ENCODE results near the gene DUSP5.

DNA sequence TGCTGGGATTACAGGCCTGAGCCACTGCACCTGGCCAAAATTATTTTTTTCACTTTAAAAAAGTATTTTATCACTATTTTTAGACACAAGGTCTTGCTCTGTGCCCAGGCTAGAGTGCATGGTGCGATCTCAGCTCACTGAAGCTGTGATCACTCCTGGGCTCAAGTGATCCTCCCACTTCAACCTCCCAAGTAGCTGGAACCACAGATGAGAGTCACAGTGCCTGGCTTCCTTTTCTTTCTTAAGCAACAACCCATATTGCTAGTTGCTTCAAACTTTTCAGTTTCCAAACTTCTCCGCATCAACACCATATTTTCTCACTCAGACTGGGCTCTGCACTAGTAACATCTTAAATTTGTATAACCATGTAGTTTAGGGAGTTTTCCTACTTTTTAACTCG is 60.3 kb downstream of the DUSP5 start:
- TF ChIP-seq, protein P1, sequence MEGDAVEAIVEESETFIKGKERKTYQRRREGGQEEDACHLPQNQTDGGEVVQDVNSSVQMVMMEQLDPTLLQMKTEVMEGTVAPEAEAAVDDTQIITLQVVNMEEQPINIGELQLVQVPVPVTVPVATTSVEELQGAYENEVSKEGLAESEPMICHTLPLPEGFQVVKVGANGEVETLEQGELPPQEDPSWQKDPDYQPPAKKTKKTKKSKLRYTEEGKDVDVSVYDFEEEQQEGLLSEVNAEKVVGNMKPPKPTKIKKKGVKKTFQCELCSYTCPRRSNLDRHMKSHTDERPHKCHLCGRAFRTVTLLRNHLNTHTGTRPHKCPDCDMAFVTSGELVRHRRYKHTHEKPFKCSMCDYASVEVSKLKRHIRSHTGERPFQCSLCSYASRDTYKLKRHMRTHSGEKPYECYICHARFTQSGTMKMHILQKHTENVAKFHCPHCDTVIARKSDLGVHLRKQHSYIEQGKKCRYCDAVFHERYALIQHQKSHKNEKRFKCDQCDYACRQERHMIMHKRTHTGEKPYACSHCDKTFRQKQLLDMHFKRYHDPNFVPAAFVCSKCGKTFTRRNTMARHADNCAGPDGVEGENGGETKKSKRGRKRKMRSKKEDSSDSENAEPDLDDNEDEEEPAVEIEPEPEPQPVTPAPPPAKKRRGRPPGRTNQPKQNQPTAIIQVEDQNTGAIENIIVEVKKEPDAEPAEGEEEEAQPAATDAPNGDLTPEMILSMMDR (IDR thresholded peaks at IDR 0.05) = no peak
- no peak for TF ChIP-seq POLR2A (IDR thresholded peaks at IDR 0.05)

All from uterus (tissue), 2 donors.